ENCODE data around the gene UHRF1.
"Not testable (repeated sequence)": the region's sequence is repeated elsewhere in the genome, so short reads cannot be mapped to it uniquely, and the experiment has no call there.

The UHRF1 gene

DNA sequence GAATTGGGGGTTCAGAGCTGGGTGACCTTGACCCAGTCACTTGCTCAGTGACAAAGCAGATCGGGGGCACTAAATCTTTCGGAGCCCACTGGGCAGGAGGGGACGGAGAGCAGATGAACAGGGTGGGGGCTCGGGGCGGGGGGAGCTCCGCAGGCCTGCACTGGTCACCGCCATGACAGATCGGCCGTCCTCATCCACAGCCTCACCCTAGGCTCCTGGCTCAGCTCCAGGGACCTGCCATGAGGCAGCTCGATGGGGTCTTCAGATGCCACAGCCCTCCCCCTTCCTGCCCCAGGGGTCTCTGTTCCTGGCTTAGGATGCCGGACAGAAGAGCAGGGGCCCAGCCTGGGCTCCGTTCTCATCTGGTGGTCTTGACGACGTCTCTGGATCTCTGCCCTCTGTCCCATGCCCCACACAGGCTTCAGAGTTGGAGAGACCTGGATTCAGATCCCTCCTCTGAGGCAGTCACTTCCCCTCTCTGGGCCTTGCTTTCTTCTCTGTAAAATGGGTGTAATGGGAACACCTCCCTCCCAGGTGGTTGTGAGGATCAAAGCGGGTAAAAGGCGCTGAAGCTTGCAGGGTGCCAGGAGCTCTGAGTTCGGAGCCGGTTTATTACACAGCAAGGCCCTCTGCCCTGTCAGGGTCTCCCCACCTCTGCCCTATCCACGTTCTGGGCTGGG, 62.7 kb downstream of the UHRF1 start:
- no peak for DNase-seq (ENCODE audit: low read depth in 2 of 2)

DNA sequence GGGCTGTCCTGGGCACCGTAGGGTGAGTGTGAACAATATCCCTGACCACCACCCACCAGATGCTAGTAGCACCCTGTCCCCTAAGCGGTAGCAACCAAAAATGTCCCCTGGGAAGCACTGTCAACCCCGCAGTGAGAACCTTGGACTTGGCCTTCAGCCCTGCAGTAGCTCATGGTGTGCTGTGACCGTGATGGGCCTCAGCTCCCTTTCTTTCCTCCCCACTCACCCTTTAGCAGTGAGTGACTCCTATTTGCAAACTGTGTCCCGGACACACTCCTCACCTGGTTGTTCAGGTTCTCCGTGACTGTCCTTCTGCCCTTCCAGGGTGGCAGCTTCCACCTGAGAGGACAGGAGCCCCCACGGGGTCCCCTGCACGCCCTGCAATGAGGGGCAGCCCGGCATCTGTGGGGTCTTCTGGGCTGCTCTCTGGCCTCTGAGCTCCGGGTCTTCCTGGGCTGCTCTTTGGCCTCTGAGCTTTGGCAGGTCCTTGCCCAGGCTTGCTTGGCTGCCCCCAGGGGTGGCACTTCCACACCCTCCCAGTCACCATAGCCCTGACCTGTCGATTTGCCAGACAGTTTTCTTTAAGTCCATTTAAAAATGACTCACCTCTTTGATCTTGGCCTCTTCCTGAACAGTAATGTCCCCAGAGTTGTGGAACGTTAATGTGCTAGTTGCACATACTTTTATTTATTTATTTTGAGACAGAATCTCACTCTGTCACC, 63.4 kb downstream of the UHRF1 start:
- DNase-seq (ENCODE audit: low read depth in 2 of 2): no peak

DNA sequence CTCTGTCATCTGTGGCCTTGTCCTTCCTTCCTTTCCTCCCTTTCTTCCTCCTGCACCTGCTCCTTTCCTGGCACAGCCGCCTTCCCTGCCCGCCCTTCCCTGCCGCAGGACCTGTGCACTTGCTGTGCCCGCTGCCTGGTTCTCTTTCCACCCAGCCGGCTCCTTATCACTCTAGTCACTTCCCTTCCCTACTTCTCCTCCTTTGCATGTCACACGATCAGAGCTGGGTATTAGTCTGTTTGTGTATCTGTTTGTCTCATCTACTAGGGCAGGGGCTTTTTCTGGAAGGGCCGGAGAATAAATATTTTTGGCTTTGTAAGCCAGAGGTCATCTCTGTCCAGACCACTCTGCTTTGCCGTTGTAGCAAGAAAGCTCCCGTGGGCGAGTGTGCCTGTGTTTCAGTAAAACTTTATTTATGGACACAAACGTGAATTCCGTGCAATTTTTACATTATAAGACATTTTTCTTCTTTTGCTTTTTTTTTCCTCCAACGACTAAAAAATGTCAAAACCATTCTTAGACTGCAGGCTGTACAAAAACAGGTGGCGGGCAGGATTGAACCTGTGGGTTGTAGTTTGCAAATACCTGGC, 65.7 kb downstream of the UHRF1 start:
- DNase-seq (ENCODE audit: low read depth in 2 of 2): no peak

DNA sequence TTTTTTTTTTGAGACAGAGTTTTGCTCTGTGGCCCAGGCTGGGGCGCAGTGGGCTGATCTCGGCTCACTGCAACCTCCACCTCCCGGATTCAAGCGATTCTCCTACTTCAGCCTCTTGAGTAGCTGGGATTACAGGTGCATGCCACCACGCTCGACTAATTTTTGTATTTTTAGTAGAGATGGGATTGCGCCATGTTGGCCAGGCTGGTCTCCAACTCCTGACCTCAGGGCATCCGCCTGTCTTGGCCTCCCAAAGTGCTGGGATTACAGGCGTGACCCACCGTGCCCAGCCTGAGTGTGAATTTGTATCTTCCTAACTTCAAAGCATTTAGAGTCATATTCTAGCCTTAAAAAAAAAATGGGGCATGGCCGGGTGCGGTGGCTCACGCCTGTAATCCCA, 66.3 kb downstream of the UHRF1 start:
- DNase-seq (ENCODE audit: low read depth in 2 of 2): not testable (repeated sequence)

DNA sequence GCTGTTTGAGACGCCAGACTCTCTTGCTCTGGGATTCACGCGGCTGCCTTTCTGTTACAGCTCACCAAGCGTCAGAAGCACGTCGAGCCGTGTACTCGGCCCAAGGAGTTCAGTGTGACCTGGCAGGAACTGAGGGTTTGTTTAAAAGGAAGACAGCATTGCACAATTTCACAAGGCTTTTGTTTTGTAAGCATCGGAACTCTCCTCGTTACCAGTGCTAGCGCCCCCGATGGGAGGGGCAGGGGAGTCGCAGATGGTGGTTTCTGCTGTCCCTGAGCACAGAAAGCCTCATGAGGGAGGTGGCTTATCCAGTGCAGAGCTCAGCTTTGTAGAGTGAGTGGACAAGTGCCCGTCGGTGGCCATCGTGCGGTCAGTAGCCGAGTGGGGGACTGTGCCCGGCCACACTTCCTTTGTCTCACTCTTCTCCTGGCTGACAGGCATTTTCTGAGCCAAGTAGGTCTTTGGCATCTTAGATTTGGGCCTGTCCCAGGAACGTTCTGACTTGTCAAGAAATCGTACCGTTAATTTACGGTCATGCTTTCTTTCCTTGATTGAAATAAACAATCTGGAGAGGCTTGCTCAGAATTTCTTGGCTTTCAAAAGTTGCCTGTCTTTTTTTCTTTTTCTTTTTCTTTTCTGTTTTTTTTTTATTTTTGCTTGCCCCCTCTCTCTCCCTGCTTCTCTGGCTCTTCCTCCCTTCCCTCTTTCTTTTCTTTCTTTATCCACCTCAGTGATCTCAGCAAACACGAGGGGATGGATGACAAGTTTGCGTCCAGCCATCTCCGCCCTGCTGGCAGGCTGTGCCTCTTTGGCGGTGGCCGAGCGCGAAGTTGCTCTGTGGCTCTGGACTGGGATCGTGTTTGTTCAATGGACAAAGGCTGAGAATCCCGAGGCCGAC, 67.3 kb downstream of the UHRF1 start:
- DNase-seq (ENCODE audit: low read depth in 2 of 2): no peak

DNA sequence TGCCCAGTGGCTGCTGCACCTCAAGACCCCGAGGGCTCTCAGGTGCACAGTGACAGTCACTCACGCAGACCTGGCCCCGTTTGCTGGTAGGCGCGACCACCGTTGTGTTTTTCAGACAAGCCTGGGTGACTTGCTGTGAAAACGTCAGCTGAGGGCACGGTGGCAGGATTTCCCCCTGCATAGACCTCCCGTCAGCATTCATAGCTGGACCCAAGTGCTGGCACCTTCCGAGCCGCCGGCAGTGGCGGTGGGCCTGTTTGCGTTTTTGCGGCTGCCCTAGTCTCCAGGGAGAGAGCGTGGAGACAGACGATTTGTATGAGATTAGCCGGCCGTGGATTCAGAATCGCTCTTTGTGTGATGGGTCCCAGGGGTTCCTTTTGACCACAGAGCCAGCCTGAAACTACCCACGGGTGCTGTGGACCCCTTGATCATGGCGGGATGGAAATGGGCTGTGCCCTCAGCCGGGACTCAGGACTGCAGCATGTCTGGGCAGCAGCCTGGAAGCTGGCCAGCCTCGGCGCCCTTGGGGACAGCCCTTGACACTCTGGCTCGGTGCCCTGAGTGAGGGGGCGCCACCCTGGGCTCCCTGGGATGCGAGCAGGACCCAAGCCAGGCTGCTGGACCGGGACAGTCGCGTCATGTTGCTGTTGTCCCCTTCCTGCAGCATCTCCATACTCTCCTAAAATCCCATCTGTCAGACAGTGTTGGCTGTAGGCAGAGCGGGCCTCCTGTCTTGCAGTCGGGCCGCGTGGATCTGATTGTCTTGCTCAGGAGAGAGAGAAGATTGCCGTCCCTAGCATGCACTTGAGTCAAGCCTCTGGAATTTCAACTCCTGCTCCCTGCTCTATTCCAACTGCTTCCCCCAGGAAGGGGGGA, 68.2 kb downstream of the UHRF1 start:
- no peak for DNase-seq (ENCODE audit: low read depth in 2 of 2)

DNA sequence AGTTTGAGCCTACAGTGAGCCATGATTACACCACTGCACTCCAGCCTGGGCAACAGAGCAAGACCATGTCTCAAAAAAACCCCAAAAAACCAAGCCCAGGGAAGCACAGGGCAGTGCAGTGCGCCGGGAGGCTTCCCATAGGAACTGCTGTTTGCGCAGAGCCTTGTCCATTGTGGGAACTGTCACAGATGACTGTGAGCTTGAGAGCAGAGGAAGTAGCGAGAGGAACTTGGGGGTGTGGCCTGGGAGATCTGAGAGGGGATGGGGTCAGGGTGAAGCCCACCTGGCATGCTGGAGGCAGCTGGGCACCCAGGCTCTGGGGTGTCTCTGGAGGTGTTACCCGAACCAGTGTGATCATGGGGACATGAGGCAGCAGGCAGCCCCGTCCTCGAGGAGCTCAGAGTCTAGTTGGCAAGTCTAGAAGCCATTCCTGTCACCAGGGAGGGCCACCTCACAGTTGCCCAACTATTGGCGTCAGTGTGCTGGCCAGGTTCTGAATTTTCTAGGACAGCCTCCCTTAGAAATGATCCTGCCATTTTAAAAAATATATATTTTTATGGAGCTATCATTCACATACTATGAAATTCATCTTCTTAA, 70.0 kb downstream of the UHRF1 start:
- no peak for DNase-seq (ENCODE audit: low read depth in 2 of 2)

DNA sequence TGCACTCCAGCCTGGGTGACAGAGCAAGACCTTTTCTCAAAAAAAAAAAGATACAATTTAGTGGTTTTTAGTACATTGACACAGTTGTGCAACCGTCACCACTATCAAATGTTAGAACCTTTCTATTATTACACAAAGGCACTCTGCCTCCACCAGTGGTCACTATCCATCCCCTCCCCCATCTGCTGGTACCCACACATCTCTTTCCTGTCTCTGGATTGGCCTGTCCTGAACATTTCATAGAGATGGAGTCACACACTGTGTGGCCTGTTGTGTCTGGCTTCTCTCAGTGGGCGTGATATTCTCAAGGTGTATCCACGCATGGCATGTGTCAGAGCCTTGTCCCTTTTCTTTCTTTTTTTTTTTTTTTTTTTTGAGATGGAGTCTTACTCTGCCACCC, 70.8 kb downstream of the UHRF1 start:
- no peak for DNase-seq (ENCODE audit: low read depth in 2 of 2)

DNA sequence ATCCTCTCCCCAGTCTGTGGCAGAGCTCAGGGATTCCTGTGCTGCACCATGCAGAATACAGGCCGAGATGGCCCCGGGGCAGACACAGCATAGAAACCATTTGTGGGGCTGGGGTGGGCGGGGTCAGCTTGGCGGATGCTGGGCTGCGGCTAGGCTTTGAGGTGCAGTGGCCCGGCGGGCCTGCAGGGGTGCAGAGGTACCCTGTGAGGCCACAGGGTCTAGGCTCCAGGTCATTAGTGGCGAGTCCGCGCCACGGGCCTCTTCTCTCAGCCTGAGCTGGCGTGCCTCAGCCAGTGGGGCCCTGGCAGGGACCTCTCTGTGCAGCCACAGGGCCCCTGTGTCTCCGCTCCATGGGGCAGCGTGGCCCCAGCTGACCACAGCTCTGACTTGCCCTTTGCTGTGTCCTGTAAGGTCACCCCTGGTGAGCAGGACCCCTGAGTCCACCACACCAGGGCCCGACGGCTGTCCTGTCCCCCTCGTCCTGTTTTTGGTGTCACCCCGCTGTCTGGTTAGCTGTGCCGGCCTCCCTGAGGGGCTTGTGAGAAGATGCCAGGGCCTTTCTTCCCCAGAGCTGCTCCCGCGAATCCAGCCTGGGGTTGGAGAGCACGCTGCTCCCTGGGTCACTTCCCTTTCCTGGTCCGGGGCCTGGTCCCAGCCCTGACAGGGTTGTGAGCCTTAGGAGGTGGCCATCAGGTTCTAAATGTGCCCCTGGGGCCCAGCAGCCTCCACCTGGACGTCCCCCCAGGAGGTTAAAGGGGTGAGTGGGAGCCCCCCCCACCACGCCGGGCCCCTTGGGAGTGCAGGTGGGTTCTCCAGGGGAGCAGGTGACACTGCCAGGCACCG, 71.8 kb downstream of the UHRF1 start:
- DNase-seq (ENCODE audit: low read depth in 2 of 2): no peak

DNA sequence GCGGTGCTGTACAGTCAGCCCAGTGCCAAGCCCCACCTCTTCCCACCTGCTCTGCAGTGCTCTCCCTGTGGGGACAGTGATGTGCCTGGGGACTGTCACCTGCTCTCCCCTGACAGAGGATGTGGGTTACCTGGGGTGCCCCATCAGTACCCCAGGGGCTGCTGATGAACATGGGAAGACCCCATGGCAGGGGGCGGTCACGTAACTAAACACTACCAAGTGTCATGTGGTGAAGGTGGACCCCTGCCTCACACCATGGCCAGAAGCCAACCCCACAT, 72.3 kb downstream of the UHRF1 start:
- no peak for DNase-seq (ENCODE audit: low read depth in 2 of 2)

DNA sequence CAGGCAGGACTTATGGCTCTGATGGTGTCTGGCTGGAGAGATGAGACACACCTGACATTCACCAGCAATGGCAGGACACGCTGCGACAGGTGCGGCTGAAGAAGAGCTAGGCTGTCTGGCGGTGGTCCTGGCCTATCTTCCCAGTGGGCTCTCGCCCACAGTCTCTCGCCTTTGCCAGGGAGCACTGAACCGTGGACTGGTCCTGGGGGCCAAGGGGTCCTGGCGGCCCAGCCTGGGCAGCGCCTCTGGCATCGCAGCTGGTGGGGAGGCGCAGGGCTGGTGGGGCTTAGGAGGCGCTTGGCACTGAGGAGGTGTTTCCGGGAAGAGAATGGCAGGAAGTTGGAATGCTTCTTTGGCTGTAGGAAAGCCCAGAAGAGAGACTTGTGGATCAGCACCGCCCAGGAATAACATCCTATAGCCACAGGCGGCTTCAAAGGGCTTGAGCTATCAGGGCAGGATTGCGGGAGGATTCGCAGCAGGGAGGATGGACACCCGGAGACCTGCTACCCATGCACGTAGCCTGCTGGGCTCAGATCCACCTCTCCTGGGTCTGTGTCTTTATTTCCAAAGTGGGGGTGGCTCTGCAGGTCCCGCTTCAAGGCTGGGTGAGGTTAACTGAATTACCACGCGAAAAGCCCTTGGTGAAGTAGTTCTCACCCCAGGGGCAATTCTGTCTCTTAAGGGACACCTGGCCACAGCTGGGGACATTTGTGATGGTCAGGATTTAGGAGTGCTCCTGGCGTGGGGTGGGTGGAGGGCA, 74.2 kb downstream of the UHRF1 start:
- DNase-seq (ENCODE audit: low read depth in 2 of 2): no peak

DNA sequence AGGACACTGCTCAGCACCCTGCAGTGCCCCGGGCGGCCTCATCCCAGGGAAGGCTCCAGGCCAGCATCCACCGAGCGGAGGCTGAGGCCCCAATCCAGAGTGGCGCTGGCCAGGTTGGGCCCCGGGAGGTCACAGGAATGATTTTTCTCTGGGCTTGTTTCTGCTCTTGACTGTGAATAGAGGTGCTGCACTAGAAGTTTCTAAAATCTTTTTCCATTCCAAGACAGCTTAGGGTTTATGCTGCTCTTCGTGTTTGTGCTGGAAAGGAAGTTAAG, 74.7 kb downstream of the UHRF1 start:
- DNase-seq (ENCODE audit: low read depth in 2 of 2): no peak

DNA sequence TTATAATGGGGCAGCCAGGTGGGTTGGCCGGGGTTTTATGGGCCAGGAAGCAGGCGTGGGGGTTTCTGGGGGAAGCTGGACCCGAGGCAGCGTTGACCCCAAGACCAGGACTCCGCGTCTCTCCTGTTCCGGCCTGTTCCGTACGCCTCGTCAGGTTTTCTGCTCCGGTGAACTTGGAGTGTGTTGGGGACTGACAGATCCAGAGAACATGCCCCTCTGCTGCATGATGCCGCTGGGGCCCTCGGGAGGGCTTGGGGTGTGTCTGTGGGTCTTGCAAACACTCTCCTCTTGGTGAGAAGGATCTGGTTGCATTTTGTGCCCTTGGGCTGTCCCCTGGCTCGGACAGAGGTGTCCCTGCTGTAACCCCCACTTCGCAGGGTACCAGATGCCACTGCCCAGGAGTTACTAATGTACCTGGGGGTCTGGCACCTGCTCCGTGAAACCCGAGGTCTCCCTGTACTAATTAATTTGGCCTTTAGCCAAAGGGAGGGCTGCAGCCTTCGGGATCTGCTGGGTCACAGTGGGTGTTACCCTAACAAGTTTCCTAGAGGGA, 75.2 kb downstream of the UHRF1 start:
- DNase-seq (ENCODE audit: low read depth in 2 of 2): no peak

DNA sequence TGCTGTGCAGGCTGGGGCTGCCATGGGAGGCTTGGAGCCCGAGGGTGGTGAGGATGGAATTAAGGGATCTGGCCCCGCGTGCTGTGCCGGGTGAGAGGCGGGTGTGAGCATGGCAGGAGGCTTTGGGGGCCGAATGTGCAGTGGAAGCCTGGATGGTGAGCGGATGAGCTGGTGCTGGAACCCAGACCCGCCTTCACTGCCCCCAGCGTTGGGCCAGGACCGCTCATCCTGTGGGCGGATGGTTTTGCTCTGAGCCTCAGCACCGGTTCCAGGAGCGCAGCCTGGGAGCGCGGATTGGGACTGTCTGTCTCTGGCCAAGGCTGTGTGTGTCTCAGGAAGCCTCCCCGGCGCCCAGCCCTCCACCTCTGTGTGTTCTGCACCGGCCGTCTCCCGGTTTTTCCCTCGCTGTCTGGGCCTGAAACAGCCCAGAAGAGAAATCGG, 76.3 kb downstream of the UHRF1 start:
- DNase-seq (ENCODE audit: low read depth in 2 of 2): no peak

DNA sequence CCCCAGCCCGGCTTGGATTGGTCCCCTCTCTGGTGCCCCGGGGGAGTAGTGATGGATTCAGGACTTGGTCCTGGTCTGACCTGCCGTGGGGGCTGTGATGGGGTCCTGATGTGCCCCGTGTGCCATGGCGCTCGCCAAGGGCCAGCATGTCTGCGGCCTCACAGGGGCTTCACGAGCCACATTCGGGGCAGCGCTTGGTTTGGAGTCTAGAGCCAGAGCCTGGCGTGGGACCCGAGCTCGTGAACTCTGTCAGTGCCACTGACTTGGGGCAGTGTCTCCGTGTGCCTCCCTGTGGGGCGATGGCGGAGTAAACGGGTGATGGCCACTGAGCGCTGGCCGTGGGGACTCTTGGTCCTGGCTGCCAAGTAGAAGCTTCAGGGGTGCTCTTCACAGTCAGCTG, 76.8 kb downstream of the UHRF1 start:
- no peak for DNase-seq (ENCODE audit: low read depth in 2 of 2)

DNA sequence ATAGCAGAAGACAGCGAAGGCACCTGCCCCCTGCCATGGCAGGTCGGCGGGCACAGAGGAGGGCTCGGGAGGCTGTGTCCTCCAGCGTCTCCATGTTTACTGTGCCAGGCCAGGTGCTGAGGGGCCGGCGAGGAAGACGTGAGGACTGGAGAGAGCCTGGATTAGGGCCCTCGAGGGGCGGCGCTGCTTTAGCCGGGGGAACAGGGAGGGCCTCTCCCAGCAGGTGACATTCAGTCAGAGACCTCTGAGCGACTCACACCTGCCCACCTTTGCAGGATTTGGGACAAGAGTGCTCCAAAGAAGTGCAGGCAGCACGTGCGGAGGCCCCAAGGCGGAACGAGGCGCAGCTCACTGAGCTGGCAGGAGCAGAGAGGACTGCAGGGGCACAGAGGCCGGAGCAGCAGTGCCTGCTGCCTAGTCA, 77.2 kb downstream of the UHRF1 start:
- DNase-seq (ENCODE audit: low read depth in 2 of 2): no peak

DNA sequence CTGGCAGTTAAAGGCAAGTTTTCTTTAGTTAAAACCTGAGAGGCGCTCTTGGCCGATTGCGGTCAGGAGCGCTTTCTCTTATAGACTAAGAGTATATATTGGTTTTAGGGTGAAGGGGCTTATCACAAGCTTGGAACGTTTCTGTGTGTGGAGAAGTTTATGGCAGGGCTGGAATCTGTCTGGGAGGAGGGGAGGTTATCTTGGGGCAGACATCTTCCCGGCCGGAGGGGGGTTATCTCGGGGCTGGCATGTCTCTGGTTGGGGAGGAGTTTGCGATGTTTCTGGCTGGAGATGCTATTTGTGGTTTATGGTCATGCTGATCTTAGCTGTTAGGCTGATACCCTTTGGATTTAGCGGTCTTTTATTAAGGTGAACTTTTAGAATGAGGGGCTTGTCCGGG, 78.0 kb downstream of the UHRF1 start:
- no peak for DNase-seq (ENCODE audit: low read depth in 2 of 2)

DNA sequence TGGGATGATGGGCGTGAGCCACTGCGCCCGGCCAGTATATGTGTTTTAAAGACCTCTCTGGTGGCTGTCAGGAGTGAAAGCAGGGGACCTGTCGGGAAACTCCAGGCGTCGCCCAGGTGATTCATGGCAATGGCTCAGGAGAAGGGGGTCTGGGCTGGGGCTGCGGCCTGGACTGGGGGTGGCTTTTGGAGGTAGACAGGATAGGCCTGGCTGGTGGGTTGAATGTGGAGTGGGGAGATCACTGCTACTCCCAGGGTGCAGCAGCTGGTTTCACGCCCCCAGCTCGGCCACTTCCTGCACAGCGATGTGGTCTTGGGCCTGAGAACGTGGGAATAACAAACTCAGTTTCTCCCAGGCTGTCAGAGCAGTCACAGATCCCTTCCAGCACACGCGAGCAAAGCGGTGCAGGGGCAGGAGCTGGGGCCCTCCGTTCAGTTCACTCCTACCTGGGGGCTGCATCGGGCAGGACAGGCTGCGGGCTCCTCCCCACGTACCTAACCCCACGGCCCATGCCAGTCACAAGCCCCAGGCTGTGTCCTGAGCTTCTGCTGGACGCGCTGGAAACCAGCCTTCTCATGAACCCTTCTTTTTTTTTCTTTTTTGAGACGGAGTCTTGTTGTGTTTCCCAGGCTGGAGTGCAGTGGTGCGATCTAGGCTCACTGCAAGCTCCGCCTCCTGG, 78.5 kb downstream of the UHRF1 start:
- DNase-seq (ENCODE audit: low read depth in 2 of 2): no peak

DNA sequence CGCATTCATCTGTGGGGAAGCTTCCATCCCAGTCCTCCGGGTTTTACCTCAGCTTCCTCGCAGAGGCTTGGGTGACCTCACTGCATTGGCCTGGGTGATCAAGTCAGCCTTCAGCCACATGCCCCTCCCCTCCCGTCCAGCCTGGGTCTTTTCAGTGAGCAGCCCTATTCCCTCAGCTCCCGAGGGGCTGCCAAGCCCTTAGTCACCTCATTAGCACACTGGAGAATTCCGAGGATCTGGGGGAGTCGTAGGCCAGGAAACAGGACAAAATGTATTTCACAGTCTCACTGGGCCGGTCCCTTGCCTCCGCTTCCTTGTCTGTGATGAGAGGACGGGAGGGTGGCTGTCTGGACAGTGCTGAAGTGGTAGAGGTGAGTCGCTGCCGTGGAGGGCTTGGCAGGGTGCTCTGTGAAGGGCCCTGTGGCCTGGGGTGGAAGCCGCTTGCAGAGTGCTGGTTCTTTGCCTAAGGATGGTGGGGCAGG, 79.5 kb downstream of the UHRF1 start:
- no peak for DNase-seq (ENCODE audit: low read depth in 2 of 2)
